Skeletal muscle tissue (tissue), 4 donors: ENCODE data around the gene LRRTM3. TPM values are rescaled to one million over a fixed set of nuclear protein-coding genes. Genes with fewer than 3 reads are reported as not detected.

Experiments used
- H3K27ac ChIP-seq: one replicate; pipeline ENCODE4 v1.7.0; 2013; ENCODE audit warnings: mild to moderate bottlenecking, low read depth, low read length, inconsistent platforms
- H3K27me3 ChIP-seq, 3 donors: one replicate each; pipeline ENCODE4 v1.7.0; 2013; ENCODE audit warnings: low read length in 3 of 3; ENCODE audit not compliant: control insufficient read depth in 3 of 3, insufficient read depth in 3 of 3
- H3K36me3 ChIP-seq, 3 donors: one replicate each; pipeline ENCODE4 v1.7.0; 2013; ENCODE audit warnings: low read length in 3 of 3; ENCODE audit not compliant: control insufficient read depth in 3 of 3, insufficient read depth in 3 of 3
- H3K4me1 ChIP-seq, 3 donors: one replicate each; pipeline ENCODE4 v1.7.0; 2013; ENCODE audit warnings: low read length in 3 of 3, mild to moderate bottlenecking in 3 of 3; ENCODE audit not compliant: control insufficient read depth in 3 of 3, insufficient read depth in 3 of 3
- H3K4me3 ChIP-seq, 3 donors: one replicate each; pipeline ENCODE4 v1.7.0; 2013; ENCODE audit warnings: low read length in 3 of 3
- H3K9ac ChIP-seq, 3 donors: one replicate each; pipeline ENCODE4 v1.7.0; 2013; ENCODE audit warnings: low read length in 3 of 3, mild to moderate bottlenecking in 3 of 3, moderate library complexity in 2 of 3, low read depth in 1 of 3
- H3K9me3 ChIP-seq, 3 donors: one replicate each; pipeline ENCODE4 v1.7.0; 2013; ENCODE audit warnings: low read length in 3 of 3; ENCODE audit not compliant: control insufficient read depth in 3 of 3
- total RNA-seq: library from RNA; depleted of rRNA; stranded (reverse); fragments of >200 nt; gene quantifications from one replicate; pipeline ENCODE4 v1.2.3, GENCODE V29; 2014
- donor health status: Osteomylitis.

The LRRTM3 gene
- total RNA-seq, 1 donor from 2014 or later, result 1.0 TPM

GRCh38 chr10:67088036-67088435 is 162.2 kb downstream of the LRRTM3 start:
- Histone ChIP-seq H3K36me3 (no peaks in the 10 kb centered on the region), H3K4me3 (no peak overlapping the region), H3K27me3 (no peaks in the 10 kb centered on the region), H3K9me3 (no peaks in the 10 kb centered on the region), H3K27ac (no peak overlapping the region), H3K9ac (no peak overlapping the region), H3K4me1 (peaks cover 4 to 7% (median 4%) of the 10 kb centered on the region in 3 donors)

- H3K9ac ChIP-seq, result no peak overlapping the region
- H3K4me3 ChIP-seq, result no peak overlapping the region
- H3K4me1 ChIP-seq, result no peaks in the 10 kb centered on the region
- H3K27me3 ChIP-seq, result no peaks in the 10 kb centered on the region
- H3K36me3 ChIP-seq, result no peaks in the 10 kb centered on the region
- no peaks in the 10 kb centered on the region for H3K9me3 ChIP-seq
- no peak overlapping the region for H3K27ac ChIP-seq
Observed at GRCh38 chr10:67095531-67095930, 169.7 kb downstream of the LRRTM3 start.

- Histone ChIP-seq H3K9ac (no peak overlapping the region), H3K27ac (no peak overlapping the region), H3K4me3 (no peak overlapping the region), H3K27me3 (no peaks in the 10 kb centered on the region), H3K4me1 (no peaks in the 10 kb centered on the region), H3K36me3 (no peaks in the 10 kb centered on the region), H3K9me3 (no peaks in the 10 kb centered on the region)
Observed at GRCh38 chr10:67098461-67098860, 172.6 kb downstream of the LRRTM3 start.

GRCh38 chr10:67100951-67101350 is 175.1 kb downstream of the LRRTM3 start:
- Histone ChIP-seq H3K36me3 (no peaks in the 10 kb centered on the region), H3K4me3 (no peak overlapping the region), H3K27ac (no peak overlapping the region), H3K9me3 (no peaks in the 10 kb centered on the region), H3K4me1 (no peaks in the 10 kb centered on the region), H3K9ac (no peak overlapping the region), H3K27me3 (no peaks in the 10 kb centered on the region)

GRCh38 chr10:67107670-67108069 is 181.8 kb downstream of the LRRTM3 start:
- H3K4me3 ChIP-seq, result no peak overlapping the region

GRCh38 chr10:67110286-67110685 is 184.4 kb downstream of the LRRTM3 start:
- Histone ChIP-seq H3K9me3 (no peaks in the 10 kb centered on the region), H3K4me3 (no peak overlapping the region), H3K27ac (no peak overlapping the region), H3K4me1 (no peaks in the 10 kb centered on the region), H3K9ac (no peak overlapping the region), H3K36me3 (no peaks in the 10 kb centered on the region), H3K27me3 (no peaks in the 10 kb centered on the region)

More at GRCh38 chr10:67107670-67108069, 181.8 kb downstream of the LRRTM3 start:
- Histone ChIP-seq H3K27me3 (no peaks in the 10 kb centered on the region), H3K9me3 (no peaks in the 10 kb centered on the region), H3K9ac (no peak overlapping the region), H3K27ac (no peak overlapping the region), H3K4me1 (no peaks in the 10 kb centered on the region), H3K36me3 (no peaks in the 10 kb centered on the region)

- no peak overlapping the region for H3K27ac ChIP-seq
- H3K4me3 ChIP-seq, result no peak overlapping the region
- H3K36me3 ChIP-seq, result no peaks in the 10 kb centered on the region
Observed at GRCh38 chr10:67112765-67113164, 186.9 kb downstream of the LRRTM3 start.

GRCh38 chr10:67114945-67115344 is 189.1 kb downstream of the LRRTM3 start:
- Histone ChIP-seq H3K9ac (no peak overlapping the region), H3K27ac (no peak overlapping the region), H3K27me3 (no peaks in the 10 kb centered on the region), H3K4me3 (no peak overlapping the region), H3K9me3 (no peaks in the 10 kb centered on the region), H3K36me3 (no peaks in the 10 kb centered on the region), H3K4me1 (peaks cover 2 to 6% (median 5%) of the 10 kb centered on the region in 3 donors)

More at GRCh38 chr10:67112765-67113164, 186.9 kb downstream of the LRRTM3 start:
- H3K9me3 ChIP-seq, result no peaks in the 10 kb centered on the region
- no peaks in the 10 kb centered on the region for H3K27me3 ChIP-seq
- H3K4me1 ChIP-seq, result peaks cover 0 to 6% (median under 1%) of the 10 kb centered on the region in 3 donors
- H3K9ac ChIP-seq, result no peak overlapping the region

- H3K36me3 ChIP-seq, result no peaks in the 10 kb centered on the region
- H3K27ac ChIP-seq, result no peak overlapping the region
- no peak overlapping the region for H3K9ac ChIP-seq
- peaks cover 2 to 6% (median 5%) of the 10 kb centered on the region in 3 donors for H3K4me1 ChIP-seq
- H3K9me3 ChIP-seq, result no peaks in the 10 kb centered on the region
- no peaks in the 10 kb centered on the region for H3K27me3 ChIP-seq
- H3K4me3 ChIP-seq, result no peak overlapping the region
Observed at GRCh38 chr10:67115972-67116371, 190.1 kb downstream of the LRRTM3 start.

GRCh38 chr10:67119651-67120050 is 193.8 kb downstream of the LRRTM3 start:
- Histone ChIP-seq H3K4me1 (peaks cover 2 to 6% (median 5%) of the 10 kb centered on the region in 3 donors), H3K9me3 (no peaks in the 10 kb centered on the region), H3K27ac (no peak overlapping the region), H3K36me3 (no peaks in the 10 kb centered on the region), H3K4me3 (no peak overlapping the region), H3K27me3 (no peaks in the 10 kb centered on the region), H3K9ac (no peak overlapping the region)

- no peaks in the 10 kb centered on the region for H3K36me3 ChIP-seq
- H3K27ac ChIP-seq, result no peak overlapping the region
- no peak overlapping the region for H3K4me3 ChIP-seq
- H3K9me3 ChIP-seq, result no peaks in the 10 kb centered on the region
- H3K4me1 ChIP-seq, result no peaks in the 10 kb centered on the region
- no peaks in the 10 kb centered on the region for H3K27me3 ChIP-seq
- H3K9ac ChIP-seq, result no peak overlapping the region
Observed at GRCh38 chr10:67127441-67127840, 201.6 kb downstream of the LRRTM3 start.
